ENCODE measurements around the gene SNX24.

The SNX24 gene

DNA sequence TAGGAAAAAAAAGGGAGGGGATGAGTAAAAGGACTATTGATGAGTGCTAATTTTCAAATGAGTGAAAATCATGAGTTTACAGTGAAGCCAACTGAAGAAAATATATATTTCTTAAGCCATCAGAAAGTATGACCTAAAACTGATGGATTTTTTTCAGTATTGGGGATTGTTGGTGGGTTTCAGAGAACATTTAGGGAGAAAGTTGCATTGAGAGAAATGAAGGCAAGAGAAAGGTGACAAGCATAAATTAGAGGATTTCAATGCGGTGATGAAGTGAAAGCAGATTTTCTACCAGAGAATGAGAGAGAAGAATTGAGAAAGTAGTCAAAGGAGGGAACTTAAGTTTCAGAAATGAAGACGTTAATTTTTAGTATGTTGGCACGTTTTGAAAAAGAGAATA is 8.5 kb upstream of the SNX24 start:
- Histone ChIP-seq H3K9me3 (ENCODE audit: insufficient read depth, low read length) (no peaks in the 10 kb centered on the region), H3K9ac (ENCODE audit: insufficient read length, low read depth) (no peak overlapping the region), H3K27me3 (ENCODE audit: insufficient read depth, insufficient read length) (no peaks in the 10 kb centered on the region), H3K4me1 (ENCODE audit: insufficient read depth, insufficient read length) (no peaks in the 10 kb centered on the region), H3K4me3 (ENCODE audit: insufficient read length, low read depth) (no peak overlapping the region), H3K36me3 (ENCODE audit: insufficient read depth, insufficient read length, low read length) (no peaks in the 10 kb centered on the region)
- TF ChIP-seq ZNF274 (IDR thresholded peaks at IDR 0.05; ENCODE audit: low read depth, low read length) (no peak), YY1 (IDR thresholded peaks at IDR 0.05; ENCODE audit: insufficient read depth, insufficient read length) (no peak)
- DNase-seq (ENCODE audit: low read depth, low spot score) = no peak

DNA sequence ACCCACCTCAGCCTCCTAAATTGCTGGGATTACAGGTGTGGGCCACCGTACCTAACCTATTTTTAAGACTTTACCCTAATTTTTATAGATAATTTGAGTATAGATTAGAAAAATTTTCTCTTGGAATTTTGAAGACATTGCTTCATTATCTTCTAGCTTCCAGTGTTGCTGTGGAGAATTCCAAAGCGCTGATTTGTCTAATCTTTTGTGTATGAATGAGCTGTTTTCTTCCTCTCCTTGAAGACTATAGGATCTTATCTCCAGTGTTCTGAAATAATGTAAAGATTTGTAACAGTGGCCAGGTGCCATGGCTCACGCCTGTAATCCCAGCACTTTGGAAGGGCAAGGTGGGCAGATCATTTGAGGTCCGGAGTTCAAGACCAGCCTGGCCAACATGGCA is 5.7 kb upstream of the SNX24 start:
- H3K9ac ChIP-seq (ENCODE audit: insufficient read length, low read depth) = no peak overlapping the region
- no peak overlapping the region for H3K4me3 ChIP-seq (ENCODE audit: insufficient read length, low read depth)
- H3K27me3 ChIP-seq (ENCODE audit: insufficient read depth, insufficient read length) = peaks cover 10% of the 10 kb centered on the region
- DNase-seq (ENCODE audit: low read depth, low spot score) = no peak
- H3K9me3 ChIP-seq (ENCODE audit: insufficient read depth, low read length) = no peaks in the 10 kb centered on the region
- TF ChIP-seq SUZ12 (IDR thresholded peaks at IDR 0.05; ENCODE audit: extremely low read depth, insufficient read depth, insufficient read length) (no peak), YY1 (IDR thresholded peaks at IDR 0.05; ENCODE audit: insufficient read depth, insufficient read length) (no peak), ZNF274 (IDR thresholded peaks at IDR 0.05; ENCODE audit: low read depth, low read length) (no peak)
- no peaks in the 10 kb centered on the region for H3K36me3 ChIP-seq (ENCODE audit: insufficient read depth, insufficient read length, low read length)
- H3K4me1 ChIP-seq (ENCODE audit: insufficient read depth, insufficient read length) = no peaks in the 10 kb centered on the region

DNA sequence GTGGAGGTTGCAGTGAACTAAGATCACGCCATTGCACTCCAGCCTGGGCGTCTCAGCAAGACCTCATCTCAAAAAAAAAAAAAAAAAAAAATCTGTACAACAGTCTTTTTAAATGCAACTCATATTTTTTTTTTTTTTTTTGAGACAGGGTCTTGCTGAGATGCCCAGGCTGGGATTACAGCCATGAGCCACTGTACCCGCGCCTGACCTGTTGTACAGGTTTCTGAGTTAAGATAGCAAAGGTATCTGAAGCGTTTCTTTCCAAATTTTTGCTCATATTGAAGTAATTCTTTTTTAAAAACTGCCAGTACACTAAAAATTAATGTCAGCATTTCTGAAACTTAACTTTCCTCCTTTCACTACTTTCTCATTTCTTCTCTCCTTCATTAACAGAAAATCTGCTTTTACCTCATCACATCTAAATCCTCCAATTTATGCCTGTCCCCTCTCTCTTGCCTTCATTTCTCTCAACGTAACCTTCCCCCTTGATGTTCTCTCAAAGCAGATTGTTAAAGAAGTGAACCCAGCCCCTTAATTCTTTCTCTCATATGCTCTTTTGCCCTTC is 3.3 kb upstream of the SNX24 start:
- H3K9me3 ChIP-seq (ENCODE audit: insufficient read depth, low read length) = no peaks in the 10 kb centered on the region
- DNase-seq (ENCODE audit: low read depth, low spot score) = no peak
- H3K4me1 ChIP-seq (ENCODE audit: insufficient read depth, insufficient read length) = no peaks in the 10 kb centered on the region
- H3K27me3 ChIP-seq (ENCODE audit: insufficient read depth, insufficient read length) = peaks cover 10% of the 10 kb centered on the region
- no peak overlapping the region for H3K9ac ChIP-seq (ENCODE audit: insufficient read length, low read depth)
- TF ChIP-seq ZNF274 (IDR thresholded peaks at IDR 0.05; ENCODE audit: low read depth, low read length) = no peak
- TF ChIP-seq YY1 (IDR thresholded peaks at IDR 0.05; ENCODE audit: insufficient read depth, insufficient read length) = no peak
- no peak for TF ChIP-seq SUZ12 (IDR thresholded peaks at IDR 0.05; ENCODE audit: extremely low read depth, insufficient read depth, insufficient read length)
- H3K4me3 ChIP-seq (ENCODE audit: insufficient read length, low read depth) = no peak overlapping the region
- no peaks in the 10 kb centered on the region for H3K36me3 ChIP-seq (ENCODE audit: insufficient read depth, insufficient read length, low read length)

DNA sequence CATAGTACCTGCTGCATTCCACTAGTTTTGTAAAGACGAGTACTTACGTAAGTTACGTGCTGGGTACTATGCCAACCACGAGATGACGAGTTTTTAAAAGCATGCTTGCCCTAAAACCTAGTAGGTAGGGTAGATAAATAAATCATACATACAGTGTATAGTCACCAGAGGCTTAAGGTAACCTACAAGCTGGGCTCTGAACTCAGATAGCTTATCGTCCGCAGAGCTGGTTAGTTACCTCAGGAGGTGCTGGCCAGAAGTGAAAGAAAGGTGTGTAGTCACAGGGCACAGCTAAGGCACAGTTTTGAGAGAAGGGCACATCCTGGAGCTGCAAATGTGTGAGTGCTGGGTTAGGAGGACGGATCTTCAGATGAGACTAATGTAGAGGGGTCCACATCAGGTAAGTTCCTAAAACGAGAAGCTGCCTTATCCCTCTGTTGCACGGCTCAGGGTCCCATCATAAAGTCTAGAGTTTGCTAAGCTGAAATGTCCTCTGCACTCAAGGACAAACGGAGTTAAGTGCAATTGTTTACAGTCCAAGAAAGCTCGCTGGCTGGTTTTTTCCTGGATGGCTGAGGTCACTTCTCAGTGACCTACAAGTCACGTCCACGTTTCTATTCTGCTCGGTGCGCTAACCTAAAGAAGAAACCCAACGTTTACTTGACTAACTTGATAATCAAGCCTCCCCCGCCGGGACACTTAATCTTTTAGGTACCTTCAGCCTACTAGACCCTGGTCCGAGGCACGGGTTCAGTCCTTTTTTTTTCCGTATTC is 1.1 kb upstream of the SNX24 start:
- H3K36me3 ChIP-seq (ENCODE audit: insufficient read depth, insufficient read length, low read length) = no peaks in the 10 kb centered on the region
- TF ChIP-seq SUZ12 (IDR thresholded peaks at IDR 0.05; ENCODE audit: extremely low read depth, insufficient read depth, insufficient read length) (no peak), YY1 (IDR thresholded peaks at IDR 0.05; ENCODE audit: insufficient read depth, insufficient read length) (no peak), ZNF274 (IDR thresholded peaks at IDR 0.05; ENCODE audit: low read depth, low read length) (no peak)
- no peaks in the 10 kb centered on the region for H3K9me3 ChIP-seq (ENCODE audit: insufficient read depth, low read length)
- no peaks in the 10 kb centered on the region for H3K4me1 ChIP-seq (ENCODE audit: insufficient read depth, insufficient read length)
- peak overlapping the region; percentile 68 for H3K4me3 ChIP-seq (ENCODE audit: insufficient read length, low read depth)
- DNase-seq (ENCODE audit: low read depth, low spot score) = no peak
- H3K27me3 ChIP-seq (ENCODE audit: insufficient read depth, insufficient read length) = peaks cover 10% of the 10 kb centered on the region
- H3K9ac ChIP-seq (ENCODE audit: insufficient read length, low read depth) = peak overlapping the region; percentile 74

DNA sequence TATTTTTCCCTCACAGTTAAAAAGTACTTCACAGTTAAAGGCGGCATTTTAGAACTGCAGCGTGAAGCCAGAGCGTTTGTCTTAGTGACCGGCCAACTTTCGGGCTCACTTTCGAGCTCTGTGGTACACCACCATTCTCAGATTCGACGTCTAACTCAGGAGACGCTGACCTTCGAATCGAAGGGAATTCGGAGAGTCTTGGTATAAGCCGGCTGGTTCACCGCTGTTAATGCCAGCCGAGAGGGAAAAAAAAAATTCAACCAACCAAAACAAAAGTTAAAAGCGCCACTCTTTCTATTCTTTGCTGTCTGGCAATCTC is 544 bp upstream of the SNX24 start:
- Histone ChIP-seq H3K36me3 (ENCODE audit: insufficient read depth, insufficient read length, low read length) (no peaks in the 10 kb centered on the region), H3K9ac (ENCODE audit: insufficient read length, low read depth) (peak overlapping the region; percentile 74), H3K27me3 (ENCODE audit: insufficient read depth, insufficient read length) (peaks cover 10% of the 10 kb centered on the region), H3K4me3 (ENCODE audit: insufficient read length, low read depth) (peak overlapping the region; percentile 68), H3K9me3 (ENCODE audit: insufficient read depth, low read length) (no peaks in the 10 kb centered on the region), H3K4me1 (ENCODE audit: insufficient read depth, insufficient read length) (no peaks in the 10 kb centered on the region)
- TF ChIP-seq SUZ12 (IDR thresholded peaks at IDR 0.05; ENCODE audit: extremely low read depth, insufficient read depth, insufficient read length) (no peak), ZNF274 (IDR thresholded peaks at IDR 0.05; ENCODE audit: low read depth, low read length) (no peak), YY1 (IDR thresholded peaks at IDR 0.05; ENCODE audit: insufficient read depth, insufficient read length) (no peak)
- no peak for DNase-seq (ENCODE audit: low read depth, low spot score)

DNA sequence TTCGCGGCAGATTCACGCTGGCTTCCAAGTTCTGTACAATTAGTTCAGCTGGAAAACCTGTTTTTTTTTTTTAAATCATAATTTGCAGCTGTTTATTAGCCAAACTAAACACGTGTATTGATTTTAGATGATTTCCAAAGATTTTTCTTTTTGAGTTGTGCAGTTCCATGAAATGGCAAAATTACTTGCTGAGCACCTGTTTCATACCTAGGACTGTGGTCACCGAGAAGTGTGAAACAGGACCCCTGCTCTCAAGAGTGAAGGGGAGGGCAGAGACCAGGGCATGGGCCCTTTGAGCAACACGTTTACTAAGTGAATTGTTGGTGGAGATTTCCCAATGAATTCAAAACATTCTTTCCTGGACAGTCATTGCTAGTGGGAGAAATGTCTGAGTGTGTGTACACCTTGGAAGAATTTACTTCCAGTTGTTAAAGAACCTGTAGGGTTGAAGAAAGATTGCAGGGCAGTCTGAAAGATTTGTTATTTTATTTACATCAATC is 688 bp downstream of the SNX24 start:
- Histone ChIP-seq H3K9ac (ENCODE audit: insufficient read length, low read depth) (peak overlapping the region; percentile 74), H3K9me3 (ENCODE audit: insufficient read depth, low read length) (no peaks in the 10 kb centered on the region), H3K27me3 (ENCODE audit: insufficient read depth, insufficient read length) (peaks cover 10% of the 10 kb centered on the region), H3K36me3 (ENCODE audit: insufficient read depth, insufficient read length, low read length) (no peaks in the 10 kb centered on the region), H3K4me3 (ENCODE audit: insufficient read length, low read depth) (peak overlapping the region; percentile 68), H3K4me1 (ENCODE audit: insufficient read depth, insufficient read length) (no peaks in the 10 kb centered on the region)
- DNase-seq (ENCODE audit: low read depth, low spot score) = no peak
- TF ChIP-seq YY1 (IDR thresholded peaks at IDR 0.05; ENCODE audit: insufficient read depth, insufficient read length) (no peak), ZNF274 (IDR thresholded peaks at IDR 0.05; ENCODE audit: low read depth, low read length) (no peak), SUZ12 (IDR thresholded peaks at IDR 0.05; ENCODE audit: extremely low read depth, insufficient read depth, insufficient read length) (no peak)

DNA sequence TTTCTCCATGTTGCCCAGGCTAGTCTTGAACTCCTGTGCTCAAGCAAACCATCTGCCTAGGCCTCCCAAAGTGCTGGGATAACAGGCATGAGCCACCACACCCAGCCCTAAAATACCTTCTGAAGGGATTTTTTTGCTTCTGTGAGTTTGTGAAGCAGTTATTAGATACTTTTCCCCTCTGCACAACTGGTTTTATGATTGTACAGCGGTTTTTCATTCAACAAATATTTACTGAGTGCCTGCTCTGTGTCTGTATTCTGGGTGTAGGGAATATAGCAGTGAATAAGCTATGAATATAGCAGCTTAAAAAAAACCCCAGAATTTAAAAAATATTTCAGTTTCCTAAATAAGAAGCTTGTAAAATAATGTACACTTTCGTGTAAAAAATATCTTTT is 2.3 kb downstream of the SNX24 start:
- no peak for TF ChIP-seq YY1 (IDR thresholded peaks at IDR 0.05; ENCODE audit: insufficient read depth, insufficient read length)
- no peak for TF ChIP-seq SUZ12 (IDR thresholded peaks at IDR 0.05; ENCODE audit: extremely low read depth, insufficient read depth, insufficient read length)
- TF ChIP-seq ZNF274 (IDR thresholded peaks at IDR 0.05; ENCODE audit: low read depth, low read length) = no peak
- no peaks in the 10 kb centered on the region for H3K4me1 ChIP-seq (ENCODE audit: insufficient read depth, insufficient read length)
- peaks cover 10% of the 10 kb centered on the region for H3K27me3 ChIP-seq (ENCODE audit: insufficient read depth, insufficient read length)

More for the DNA sequence above, 2.3 kb downstream of the SNX24 start:
- no peaks in the 10 kb centered on the region for H3K9me3 ChIP-seq (ENCODE audit: insufficient read depth, low read length)
- H3K4me3 ChIP-seq (ENCODE audit: insufficient read length, low read depth) = no peak overlapping the region
- no peak overlapping the region for H3K9ac ChIP-seq (ENCODE audit: insufficient read length, low read depth)
- no peaks in the 10 kb centered on the region for H3K36me3 ChIP-seq (ENCODE audit: insufficient read depth, insufficient read length, low read length)
- no peak for DNase-seq (ENCODE audit: low read depth, low spot score)

All from NT2/D1 (cell line).